Prostate gland (tissue), 2 donors: ENCODE data around the gene IL20RA.

Source experiments
- POLR2A ChIP-seq: fragments of 450-650 bp; IDR thresholded peaks from one replicate; pipeline ENCODE4 v1.6.1; 2016; ENCODE audit warnings: antibody characterized with exemption, mild to moderate bottlenecking
- POLR2AphosphoS5 ChIP-seq: sonication (generic); formaldehyde crosslinking; IDR thresholded peaks from one replicate; pipeline ENCODE4 v1.6.1; 2017; ENCODE audit warnings: antibody characterized with exemption
- TF ChIP-seq, protein P1 (sequence below), 4 experiments: fragments of 200-600 bp in 2 of 4; fragments of 450-650 bp in 2 of 4; sonication (generic) in 2 of 4; IDR thresholded peaks; 1 replicate in 3 of 4; 2 replicates in 1 of 4; pipeline ENCODE4 v1.5.1; 2016 to 2019; ENCODE audit warnings: antibody characterized with exemption in 4 of 4, mild to moderate bottlenecking in 2 of 4, moderate library complexity in 2 of 4

DNA sequence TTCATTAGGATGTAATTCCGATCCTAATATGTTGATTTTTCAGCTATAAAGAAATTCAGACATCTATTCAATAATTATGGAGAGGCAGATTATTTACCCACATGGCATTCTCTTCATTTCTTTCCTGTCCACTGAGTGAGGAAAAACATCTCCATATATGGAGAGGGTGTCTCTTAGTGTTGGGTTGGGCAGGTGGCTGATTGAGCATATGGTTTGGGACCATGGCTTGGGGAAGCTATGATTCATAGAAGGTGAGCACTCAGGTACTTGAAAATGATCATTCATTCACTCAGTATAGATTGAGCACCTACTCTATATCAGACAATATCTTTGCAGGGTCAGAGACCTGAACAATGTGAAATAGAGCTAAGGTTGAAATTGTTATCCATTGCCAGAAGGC lies 41.3 kb upstream of the IL20RA start:
- TF ChIP-seq, protein P1, sequence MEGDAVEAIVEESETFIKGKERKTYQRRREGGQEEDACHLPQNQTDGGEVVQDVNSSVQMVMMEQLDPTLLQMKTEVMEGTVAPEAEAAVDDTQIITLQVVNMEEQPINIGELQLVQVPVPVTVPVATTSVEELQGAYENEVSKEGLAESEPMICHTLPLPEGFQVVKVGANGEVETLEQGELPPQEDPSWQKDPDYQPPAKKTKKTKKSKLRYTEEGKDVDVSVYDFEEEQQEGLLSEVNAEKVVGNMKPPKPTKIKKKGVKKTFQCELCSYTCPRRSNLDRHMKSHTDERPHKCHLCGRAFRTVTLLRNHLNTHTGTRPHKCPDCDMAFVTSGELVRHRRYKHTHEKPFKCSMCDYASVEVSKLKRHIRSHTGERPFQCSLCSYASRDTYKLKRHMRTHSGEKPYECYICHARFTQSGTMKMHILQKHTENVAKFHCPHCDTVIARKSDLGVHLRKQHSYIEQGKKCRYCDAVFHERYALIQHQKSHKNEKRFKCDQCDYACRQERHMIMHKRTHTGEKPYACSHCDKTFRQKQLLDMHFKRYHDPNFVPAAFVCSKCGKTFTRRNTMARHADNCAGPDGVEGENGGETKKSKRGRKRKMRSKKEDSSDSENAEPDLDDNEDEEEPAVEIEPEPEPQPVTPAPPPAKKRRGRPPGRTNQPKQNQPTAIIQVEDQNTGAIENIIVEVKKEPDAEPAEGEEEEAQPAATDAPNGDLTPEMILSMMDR (IDR thresholded peaks at IDR 0.05) = no peak
- no peak for TF ChIP-seq POLR2A
- no peak for TF ChIP-seq POLR2AphosphoS5
